Breast epithelium (tissue), 3 donors: ENCODE measurements around the gene TMC5.
"Not testable (repeated sequence)": the region's sequence is repeated elsewhere in the genome, so short reads cannot be mapped to it uniquely, and the experiment has no call there.

ENCODE experiments used
- CTCF ChIP-seq, 3 donors: fragments of 450-650 bp; IDR thresholded peaks; one replicate each; pipeline ENCODE4 v1.5.1; 2016 to 2017; ENCODE audit warnings: antibody characterized with exemption in 3 of 3, mild to moderate bottlenecking in 3 of 3, moderate library complexity in 3 of 3
- POLR2A ChIP-seq: fragments of 450-650 bp; IDR thresholded peaks from one replicate; pipeline ENCODE4 v1.6.1; 2016; ENCODE audit warnings: antibody characterized with exemption, mild to moderate bottlenecking, moderate library complexity
- POLR2AphosphoS5 ChIP-seq, 3 donors: sonication (generic); formaldehyde crosslinking; IDR thresholded peaks; one replicate each; pipeline ENCODE4 v1.6.1; 2017; ENCODE audit warnings: antibody characterized with exemption in 3 of 3

DNA sequence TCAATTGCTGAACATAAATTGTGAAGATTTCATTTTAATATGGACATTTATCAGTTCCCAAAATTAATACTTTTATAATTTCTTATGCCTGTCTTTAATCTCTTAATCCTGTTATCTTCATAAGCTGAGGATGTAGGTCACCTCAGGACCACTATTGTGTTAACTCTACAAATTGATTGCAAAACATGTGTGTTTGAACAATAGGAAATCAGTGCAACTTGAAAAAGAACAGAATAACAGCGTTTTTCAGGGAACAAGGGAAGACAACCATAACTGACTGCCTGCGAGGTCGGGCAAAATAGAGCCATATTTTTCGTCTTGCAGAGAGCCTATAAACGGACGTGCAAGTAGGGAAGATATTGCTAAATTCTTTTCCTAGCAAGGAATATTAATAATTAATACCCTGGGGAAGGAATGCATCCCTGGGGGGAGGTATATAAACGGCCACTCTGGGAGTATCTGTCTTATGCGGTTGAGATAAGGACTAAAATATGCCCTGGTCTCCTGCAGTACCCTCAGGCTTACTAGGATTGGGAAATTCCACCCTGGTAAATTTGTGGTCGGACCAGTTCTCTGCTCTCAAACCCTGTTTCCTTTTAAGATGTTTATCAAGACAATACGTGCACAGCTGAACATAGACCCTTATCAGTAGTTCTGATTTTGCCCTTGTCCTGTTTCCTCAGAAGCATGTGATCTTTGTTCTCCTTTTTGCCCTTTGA lies 125.8 kb downstream of the TMC5 start:
- not testable (repeated sequence) for TF ChIP-seq CTCF (IDR thresholded peaks at IDR 0.05); POLR2A; POLR2AphosphoS5 (IDR thresholded peaks at IDR 0.05)
